ENCODE results near the gene AKAP6. TPM values are rescaled to one million over a fixed set of nuclear protein-coding genes. Genes with fewer than 3 reads are reported as not detected.
A peak's percentile ranks its signal among the peaks of the same experiment; 100 is the strongest.
"Not testable (repeated sequence)": the region's sequence is repeated elsewhere in the genome, so short reads cannot be mapped to it uniquely, and the experiment has no call there.

AKAP6 gene
- total RNA-seq, 1 donor from 2014 or later = 130 TPM

DNA sequence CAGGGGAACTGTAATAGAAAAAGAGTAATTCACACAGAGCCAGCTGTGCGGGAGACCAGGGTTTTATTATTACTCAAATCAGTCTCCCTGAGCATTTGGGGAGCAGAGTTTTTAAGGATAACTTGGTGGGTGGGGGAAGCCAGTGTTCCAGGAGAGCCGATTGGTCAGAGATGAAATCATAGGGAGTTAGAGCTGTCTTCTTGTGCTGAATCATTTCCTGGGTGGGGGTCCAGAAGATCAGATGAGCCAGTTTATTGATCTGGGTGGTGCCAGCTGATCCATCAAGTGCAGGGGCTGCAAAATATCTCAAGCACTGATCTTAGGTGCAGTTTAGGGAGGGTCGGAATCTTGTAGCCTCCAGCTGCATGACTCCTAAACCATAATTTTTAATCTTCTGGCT, 44.1 kb downstream of the AKAP6 start:
- DNase-seq (ENCODE audit: low read depth) = not testable (repeated sequence)

DNA sequence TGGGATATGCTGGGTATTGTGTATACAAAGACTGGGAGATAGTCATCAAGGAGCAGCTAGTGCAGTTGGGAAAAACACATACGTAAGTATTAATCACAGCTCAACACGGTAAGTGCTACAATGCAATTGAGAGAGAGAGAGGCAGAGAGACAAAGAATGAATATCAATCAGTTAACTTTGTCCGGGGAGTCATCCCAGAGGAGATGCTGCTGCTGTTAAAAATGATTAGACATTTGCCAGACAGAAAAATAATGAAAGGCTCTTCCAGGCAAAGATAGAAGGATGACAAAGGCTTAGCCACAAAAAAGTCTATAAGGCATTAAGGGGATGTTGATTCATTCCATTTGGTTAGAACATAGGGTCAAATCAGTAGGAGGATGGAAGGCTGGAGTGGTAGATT, 45.1 kb downstream of the AKAP6 start:
- DNase-seq (ENCODE audit: low read depth) = no peak

DNA sequence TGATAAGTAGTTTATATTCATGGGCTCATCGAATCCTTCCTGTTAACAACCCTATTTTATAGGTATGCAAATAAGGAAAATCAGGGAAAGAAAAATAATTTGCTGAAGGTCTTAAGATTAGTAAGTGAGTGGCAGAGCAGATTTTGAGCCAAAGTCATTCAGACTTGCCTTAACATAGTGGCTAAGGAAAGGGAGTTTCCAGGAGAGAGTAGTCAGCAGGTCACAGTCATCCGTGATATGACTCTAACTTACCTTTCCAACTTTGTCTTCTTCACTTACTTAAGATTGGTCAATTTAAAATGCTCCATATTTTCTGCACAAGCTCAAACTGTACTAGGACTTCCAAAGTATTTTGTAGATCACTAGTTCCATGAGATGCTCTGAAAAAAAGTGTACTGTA, 46.6 kb downstream of the AKAP6 start:
- DNase-seq (ENCODE audit: low read depth) = no peak

DNA sequence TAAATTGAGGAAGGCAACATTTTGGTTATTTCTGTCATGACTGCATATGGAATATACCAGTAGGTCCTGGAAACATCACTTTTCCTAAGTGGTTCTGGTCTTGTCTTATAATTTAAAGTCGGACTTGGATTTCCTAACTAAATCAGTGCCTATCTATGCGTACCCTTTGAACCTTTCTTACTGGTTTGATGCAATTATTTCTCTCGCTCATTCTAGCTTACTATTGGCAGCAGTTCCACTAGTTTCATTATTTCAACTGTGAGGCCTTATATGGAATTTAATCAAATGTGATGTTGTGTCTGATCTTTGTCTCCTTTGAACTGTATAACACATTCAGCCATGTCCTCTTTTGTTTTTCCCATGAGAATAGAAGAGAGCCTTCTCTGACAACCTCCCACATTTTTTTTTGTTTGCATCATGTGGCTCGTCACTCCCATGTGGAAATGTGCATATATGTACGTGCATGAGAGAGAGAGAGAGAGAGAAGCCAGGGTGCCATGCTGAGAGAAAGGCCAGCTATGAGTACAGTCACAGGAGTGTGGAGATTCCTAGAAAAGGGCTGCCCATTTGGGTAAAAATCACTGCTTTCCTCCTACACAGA, 48.0 kb downstream of the AKAP6 start:
- no peak for DNase-seq (ENCODE audit: low read depth)

DNA sequence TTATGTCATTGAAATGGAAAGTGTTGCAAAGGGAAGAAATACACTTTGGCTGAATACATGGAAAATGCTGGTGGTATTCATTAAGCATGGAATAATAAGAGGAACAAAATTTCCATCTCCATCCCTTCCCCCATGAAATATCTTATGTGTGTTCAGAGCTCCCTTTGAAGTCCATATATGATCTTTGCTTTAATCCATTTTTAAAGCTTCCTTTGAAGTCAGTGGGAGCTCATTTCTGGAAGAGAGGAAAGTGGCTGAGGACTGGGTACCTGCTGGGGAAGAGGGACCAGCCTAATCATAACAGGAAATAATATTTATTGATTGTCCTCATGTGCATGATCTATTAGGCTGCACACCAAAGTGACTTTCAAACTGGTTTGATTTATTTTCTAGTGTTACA, 49.2 kb downstream of the AKAP6 start:
- no peak for DNase-seq (ENCODE audit: low read depth)

DNA sequence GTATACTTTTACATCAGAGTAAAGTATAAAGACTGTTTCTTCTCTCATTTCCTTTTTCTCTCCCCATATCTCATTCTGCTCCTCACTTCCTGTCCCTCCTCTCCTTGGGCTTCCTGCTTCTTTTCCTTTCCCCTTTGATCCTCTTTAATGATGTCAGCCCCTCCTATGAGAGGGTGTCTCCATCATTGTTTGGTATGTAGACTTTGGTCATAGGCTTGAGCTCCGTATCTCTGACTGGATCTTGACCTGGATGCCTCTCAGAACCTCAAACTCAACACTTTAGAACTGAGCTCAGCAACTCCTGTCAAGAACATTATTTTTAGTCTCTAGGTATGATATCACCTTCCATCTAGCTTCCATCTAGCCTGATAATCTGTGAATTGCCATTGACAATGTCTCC, 50.3 kb downstream of the AKAP6 start:
- no peak for DNase-seq (ENCODE audit: low read depth)

DNA sequence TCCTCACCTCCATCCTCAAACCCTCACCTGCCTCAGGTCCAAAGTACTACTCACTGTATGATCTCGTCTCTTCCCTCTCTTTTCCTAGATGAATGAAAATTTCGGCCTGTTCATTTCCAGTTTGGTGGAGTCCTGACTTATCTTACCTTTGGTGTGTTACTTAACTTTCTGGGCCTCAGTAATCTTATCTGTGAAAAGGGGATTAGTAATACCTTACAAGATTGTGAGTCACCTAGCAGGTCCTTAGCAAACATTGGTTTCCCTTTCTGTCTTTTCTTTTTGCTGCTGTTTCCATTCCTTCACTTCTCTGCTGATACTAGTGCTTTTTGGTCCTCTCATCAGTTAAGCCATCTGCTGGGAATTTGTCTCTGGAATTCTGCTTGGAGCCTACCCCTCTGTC, 52.8 kb downstream of the AKAP6 start:
- DNase-seq (ENCODE audit: low read depth) = no peak

DNA sequence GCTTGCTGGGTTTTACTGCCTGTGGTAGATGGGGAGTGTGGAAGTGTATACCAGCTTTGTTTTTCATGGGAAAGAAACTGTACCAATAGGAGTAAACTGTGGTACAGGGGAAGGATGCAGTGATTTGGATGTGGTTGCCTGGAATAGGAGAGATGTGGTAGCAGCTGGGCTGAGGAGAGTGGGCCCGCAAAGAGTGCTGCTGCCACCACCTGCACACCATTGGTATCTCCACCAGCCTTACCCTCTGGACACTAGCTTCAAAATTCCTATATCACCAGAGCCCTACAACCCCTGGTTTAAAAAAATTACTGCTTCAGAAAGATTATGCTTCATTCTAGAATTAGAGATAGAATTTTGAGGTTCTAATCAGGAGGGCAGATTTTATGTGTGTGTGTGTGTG, 53.6 kb downstream of the AKAP6 start:
- DNase-seq (ENCODE audit: low read depth) = peak; percentile 49

DNA sequence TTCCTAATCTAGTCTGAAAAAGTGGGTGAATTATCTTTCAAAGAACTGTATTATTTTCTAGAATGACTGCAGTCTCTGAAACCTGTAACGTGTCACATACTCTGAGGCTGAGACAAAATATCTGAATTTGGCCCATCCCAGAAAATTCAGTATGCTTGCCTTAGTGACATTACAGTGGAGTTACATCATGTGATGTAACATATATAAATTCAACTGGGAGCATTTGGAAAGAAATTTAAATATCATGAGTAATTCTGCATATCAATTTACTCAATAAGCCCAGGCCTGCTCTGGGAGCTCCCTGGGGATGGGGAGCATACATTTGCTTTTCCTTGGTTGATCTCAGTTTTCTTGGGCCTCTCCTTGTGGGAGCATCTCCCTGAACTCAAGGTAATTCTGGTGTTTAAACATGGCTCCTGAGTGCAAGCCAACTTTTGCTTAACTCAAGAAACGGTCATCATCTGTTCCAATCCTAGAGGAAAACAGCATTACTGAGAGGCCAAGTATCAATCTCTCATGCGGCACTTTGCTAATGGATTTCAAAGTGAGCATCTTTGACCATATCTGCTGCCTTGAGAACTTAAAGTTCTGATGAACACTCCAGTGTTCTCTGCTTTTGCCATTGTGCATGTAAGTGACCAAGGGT, 54.4 kb downstream of the AKAP6 start:
- no peak for DNase-seq (ENCODE audit: low read depth)

DNA sequence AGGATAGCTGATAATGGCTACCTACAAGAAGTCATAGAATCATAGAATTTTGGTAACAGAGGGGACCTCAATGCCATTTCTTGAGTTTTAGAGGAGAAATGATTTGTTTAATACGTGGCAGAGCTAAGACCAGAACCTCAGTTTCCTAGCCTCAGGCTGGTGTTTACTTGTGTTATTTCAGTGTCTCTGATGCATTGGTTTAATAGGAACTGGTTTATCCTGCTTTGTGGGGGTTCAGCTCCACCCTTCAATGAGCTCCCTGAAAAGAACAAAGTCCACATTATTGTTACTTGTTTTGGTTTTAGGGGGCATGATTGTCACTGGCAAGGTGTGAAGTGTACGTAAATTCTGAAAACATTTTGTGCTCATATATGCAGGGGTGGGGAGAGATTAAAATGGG, 55.4 kb downstream of the AKAP6 start:
- no peak for DNase-seq (ENCODE audit: low read depth)

DNA sequence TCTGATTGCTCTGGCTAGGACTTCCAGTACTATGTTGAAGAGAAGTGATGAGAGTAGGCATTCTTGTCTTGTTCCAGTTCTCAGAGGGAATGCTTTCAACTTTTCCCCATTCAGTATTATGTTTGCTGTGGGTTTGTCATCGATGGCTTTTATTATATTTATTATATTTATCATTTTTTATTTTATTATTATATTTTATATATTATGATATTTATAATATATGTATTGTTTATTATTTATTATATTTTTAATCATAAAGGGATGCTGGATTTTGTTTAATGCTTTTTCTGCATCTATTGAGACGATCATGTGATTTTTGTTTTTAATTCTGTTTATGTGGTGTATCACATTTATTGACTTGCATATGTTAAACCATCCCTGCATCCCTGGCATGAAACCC, 58.2 kb downstream of the AKAP6 start:
- not testable (repeated sequence) for DNase-seq (ENCODE audit: low read depth)

DNA sequence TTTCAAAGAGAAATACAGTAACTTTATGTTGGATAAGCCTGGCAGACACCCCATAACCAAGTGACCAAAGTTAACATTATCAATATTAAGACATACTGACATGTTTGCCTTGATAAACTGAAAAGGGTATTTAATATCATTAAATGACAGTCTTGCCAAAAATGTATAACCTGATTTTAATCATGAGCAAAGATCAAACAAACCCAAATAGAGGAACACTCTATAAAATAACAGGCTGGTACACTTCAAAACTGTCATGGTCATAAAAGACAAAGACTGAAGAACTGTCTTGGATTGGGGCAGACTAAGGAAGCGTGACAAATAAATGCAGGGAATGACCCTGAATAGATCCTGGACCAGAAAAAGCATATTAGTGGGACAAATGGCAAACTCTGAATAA, 64.0 kb downstream of the AKAP6 start:
- no peak for DNase-seq (ENCODE audit: low read depth)

DNA sequence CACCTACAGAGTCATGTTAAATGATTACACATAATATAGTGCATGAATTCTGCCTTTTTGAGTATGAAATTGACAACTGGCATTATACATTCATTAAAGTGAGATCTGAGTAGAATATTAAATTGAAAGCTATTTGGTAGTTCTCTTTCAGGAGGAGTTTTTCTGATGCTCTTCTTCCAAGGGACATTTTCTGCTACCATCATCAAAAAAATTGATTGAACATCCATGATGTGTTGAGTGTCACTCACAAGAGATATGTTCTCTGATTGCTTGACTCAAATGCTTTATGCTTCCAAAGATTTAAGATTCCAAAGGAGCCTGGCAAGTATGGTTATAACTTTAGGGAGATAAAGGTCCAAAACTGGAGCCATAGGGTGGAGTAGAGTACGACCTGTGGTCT, 64.9 kb downstream of the AKAP6 start:
- no peak for DNase-seq (ENCODE audit: low read depth)

DNA sequence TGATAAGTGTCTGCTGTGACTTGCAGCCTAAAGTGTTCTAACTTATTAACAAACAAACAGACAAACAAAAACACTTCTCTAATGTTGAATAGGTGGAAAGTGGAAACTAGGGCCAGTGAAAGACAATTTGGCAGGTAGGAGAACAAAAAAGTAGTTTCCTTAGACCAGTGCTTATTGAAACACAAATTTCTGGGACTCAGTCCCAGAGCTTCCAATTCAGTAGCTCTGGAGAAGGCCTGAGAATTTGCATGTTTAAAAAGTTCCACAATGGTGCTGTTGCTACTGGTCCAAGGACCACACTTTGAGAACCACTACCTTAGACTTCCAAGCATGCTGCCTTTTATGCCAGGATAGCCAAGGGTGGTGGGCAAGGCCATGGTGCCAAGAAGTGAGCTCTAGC, 67.8 kb downstream of the AKAP6 start:
- no peak for DNase-seq (ENCODE audit: low read depth)

DNA sequence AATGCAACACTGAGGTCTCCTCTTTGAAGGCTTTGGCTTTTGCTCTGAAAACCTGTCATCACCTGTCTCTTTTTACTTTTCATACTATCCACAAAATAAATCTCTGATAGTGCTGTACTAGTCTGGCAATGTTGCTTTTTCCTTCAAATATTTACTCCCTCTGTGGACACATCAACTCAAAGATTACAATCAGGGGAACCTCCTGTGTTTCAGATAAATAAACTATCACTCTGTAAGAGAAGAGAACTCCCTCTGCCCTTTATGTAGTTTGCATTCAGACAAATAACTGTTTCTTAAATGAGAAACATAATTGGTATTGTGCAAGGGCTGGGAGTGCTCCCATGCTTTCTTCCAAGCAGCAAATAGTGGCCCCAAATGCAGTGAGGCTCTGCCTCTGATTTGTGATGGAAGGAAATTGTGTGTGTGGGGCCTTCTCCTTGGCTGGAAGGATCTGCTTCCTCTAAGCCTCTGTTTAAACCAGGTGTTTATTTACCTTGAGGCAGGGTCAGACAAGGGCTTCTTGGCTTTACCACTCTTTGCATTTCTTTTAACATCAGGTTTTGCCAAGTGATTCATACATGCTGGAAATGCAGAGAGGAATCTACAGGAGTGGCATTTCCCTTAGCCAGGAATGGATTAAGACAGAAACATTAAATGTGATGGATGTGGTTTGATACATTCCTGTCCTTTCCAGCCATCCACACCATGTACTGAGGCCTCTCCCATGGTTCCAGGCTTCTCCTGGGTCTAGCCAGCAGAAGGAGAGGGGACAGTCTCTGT, 69.0 kb downstream of the AKAP6 start:
- no peak for DNase-seq (ENCODE audit: low read depth)

DNA sequence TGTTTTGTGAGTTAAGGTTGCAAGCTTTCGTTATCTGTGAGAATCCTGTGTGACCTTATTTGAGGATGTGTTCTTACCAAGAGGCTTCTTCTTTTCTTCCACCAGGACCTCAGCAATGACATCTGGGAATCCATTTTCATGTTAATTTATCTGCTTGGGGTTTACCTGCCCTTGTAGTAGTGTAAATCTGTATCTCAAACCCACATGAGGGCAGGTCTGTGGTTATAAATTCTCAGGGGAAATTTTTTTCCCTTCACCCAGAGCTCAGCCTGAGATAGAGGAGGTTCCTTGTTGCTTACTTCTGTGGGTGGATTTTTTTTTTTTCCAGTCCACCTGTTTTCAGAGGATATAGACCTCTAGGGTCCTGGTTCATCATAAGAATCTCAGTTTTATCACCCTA, 70.8 kb downstream of the AKAP6 start:
- DNase-seq (ENCODE audit: low read depth) = no peak

DNA sequence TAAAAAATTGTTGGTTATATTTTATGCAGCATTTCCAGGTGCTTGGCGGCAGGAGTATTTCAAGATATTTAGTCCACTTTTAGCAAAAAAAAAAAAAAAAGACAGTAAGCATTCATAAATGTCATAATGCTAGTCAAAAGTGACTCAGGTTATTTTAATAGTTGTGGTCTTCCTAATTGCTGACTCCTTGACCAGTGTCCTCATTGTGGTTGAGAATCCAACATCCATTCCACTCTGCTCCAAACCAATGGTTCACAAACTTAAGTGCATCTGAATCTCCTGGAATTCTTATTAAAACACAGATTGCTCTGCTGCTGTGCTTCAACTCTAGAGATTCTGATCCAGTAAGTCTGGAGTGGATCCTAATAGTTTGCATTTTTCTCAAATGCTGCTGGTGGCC, 71.4 kb downstream of the AKAP6 start:
- DNase-seq (ENCODE audit: low read depth) = peak; percentile 61

DNA sequence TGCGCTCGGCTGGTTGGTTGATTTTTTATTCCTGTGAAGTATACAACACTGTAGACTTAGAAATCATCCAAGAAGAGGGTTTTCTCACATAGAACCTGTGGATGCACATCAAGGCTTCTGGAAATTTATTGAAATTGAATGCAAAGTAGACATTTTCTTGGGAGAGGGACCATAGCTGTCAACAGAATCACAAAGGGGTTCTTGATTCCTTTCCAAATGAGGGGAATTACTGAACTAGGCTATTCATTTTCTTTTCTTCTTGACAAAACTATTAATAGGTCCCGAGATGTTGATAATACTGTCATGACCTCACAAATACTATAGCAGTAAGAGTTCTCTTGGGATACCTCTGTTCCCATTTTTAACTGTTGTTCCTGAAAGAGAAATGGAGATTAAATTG, 73.9 kb downstream of the AKAP6 start:
- DNase-seq (ENCODE audit: low read depth) = no peak

DNA sequence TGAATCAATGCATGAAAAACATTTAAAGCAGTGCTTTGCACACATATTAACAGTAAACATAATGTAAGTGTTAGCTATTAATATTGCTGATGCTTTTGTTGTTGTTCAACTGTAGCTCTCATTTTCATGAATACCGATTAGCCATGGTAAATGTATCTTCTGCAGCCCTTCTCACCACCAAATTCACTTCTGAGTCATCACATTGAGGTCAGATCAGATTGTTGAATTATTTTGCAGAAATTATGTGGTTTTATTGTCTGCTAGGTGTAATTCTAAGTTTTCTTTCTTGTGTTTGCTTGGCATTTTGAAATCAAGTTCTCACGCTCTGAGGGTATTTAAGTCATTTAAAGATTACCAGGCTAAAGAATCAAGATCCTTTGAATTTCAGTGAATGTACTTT, 74.6 kb downstream of the AKAP6 start:
- peak; percentile 24 for DNase-seq (ENCODE audit: low read depth)

DNA sequence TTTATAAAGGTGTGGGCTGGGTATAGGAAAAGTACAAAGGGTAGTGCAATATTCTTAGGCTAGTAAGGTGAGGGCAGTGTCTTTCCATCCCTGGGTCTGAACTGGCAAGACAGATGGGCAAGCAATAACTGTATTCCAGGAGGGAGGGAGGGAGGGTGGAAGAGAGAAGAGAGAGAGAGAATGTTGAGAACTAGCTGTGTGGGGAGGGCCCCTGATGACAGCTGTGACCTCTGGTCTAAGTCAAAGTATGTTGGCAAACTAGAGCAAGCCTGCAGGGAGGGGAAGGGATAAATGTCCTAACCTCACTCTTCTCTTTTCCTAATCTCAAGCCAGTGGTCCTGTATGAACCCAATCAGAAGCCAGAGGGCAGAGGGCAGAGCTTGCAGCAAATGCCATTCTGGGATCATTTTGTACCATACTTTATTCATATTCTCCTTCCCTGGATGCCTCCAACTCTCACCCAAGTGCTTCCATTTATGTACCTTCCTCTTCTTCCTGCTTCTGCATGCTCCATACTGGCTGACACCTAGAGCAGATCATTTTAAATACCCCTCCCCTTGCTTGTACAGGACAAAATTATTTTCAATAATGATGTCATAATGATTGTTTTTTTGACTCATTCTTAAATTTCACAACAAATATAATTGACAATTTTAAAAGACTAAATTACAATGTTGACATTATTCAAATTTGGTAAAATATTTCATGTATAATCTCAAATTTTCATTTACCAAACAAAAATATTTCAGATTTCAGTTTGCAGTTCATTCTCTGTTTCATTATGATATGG, 75.9 kb downstream of the AKAP6 start:
- DNase-seq (ENCODE audit: low read depth) = peak; percentile 79

DNA sequence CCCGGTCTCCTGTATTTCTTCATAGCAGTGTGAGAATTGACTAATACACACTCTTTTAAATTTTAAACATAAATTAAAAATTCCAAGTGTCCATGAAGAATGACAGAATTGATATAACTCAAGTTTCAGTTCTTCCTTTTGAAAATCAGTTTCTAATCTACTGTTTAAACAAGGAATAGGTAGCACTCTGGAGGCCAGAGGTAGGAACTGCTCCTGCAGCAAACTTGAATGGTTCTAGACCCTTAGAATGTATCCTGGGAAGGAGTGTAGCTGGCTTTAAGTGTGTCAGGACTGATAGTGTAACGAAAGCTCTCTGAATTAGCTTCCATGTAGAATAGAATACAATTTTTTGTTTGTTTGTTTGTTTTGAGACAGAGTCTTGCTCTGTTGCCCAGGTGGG, 76.8 kb downstream of the AKAP6 start:
- DNase-seq (ENCODE audit: low read depth) = no peak

DNA sequence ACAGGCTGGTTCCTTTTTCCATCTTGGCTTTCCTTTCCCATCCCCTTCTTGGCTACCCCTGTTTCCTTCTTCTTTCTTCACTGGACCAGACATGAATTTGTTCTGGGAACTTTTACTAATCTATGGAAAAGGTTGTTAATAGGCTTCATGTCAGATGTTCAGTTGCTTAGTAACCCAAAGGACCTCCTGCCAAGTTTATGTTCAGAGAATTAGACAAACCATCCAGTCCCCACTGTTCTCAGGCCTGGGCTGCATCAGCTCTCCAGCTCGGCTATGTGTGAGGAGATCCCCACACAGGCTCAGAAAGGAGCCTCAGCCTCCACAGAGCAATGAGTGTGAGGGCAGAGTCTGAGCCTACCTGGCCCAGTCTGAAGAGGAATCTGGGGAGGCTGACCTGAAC, 78.0 kb downstream of the AKAP6 start:
- DNase-seq (ENCODE audit: low read depth) = no peak
